ENCODE measurements around the gene ZBTB6.

GRCh38 chr9:122918310-122918709 lies 5.2 kb upstream of the ZBTB6 start:
- TF ChIP-seq CTCF (optimal IDR thresholded peaks at IDR 0.05 in 1 of 3, IDR thresholded peaks at IDR 0.05 in 1 of 3, conservative IDR thresholded peaks at IDR 0.05 in 1 of 3; ENCODE audit: extremely low read depth in 1 of 3, insufficient read depth in 2 of 3, low read length in 3 of 3): no peak
- no peak for TF ChIP-seq EZH2 (IDR thresholded peaks at IDR 0.05; ENCODE audit: low read length)

All from keratinocyte (primary cell).